ENCODE results near the gene SMAP1.

DNA sequence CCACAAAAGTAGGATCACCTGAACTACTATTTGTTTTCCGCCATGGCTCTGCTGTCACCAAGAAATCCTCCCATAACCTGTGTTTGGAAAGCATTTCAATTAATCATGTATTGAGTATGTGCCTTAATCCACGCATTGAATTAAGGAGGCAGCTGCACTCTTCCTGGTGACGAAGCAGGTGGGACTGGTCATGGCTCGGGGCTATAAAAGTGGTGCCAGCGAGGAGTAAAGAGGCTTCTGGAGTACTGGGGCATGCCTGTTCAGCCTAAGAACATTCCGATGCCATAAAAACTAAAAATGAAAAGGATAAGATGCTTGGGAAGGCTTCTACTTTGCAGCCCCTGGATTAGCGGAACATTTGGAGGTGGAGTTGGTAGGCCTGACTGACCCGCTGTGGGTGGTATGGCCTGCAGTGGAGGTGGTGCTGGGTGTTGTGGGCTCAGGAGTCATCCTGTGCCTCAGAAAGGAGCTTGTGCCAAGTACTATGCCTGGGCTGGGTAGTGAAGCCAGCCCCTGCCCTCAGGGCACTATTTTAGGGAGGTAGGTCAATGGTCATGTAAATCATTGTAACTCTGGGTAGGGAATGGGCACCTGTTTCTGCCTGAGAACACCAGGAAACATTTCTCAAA is 178.6 kb downstream of the SMAP1 start:
- TF ChIP-seq POLR2AphosphoS5 (IDR thresholded peaks at IDR 0.05) (no peak), POLR2A (IDR thresholded peaks at IDR 0.05) (no peak)

Measured in prostate gland (tissue), 1 donor.